HG03108 (cell line): ENCODE results near the gene RPS6KA2.

Source experiments
- ATAC-seq: cut with Tn5 transposase; IDR thresholded peaks from one replicate; pipeline ENCODE4 v1.9.1; 2021; ENCODE audit warnings: moderate library complexity; ENCODE audit not compliant: unreplicated experiment

The RPS6KA2 gene

DNA sequence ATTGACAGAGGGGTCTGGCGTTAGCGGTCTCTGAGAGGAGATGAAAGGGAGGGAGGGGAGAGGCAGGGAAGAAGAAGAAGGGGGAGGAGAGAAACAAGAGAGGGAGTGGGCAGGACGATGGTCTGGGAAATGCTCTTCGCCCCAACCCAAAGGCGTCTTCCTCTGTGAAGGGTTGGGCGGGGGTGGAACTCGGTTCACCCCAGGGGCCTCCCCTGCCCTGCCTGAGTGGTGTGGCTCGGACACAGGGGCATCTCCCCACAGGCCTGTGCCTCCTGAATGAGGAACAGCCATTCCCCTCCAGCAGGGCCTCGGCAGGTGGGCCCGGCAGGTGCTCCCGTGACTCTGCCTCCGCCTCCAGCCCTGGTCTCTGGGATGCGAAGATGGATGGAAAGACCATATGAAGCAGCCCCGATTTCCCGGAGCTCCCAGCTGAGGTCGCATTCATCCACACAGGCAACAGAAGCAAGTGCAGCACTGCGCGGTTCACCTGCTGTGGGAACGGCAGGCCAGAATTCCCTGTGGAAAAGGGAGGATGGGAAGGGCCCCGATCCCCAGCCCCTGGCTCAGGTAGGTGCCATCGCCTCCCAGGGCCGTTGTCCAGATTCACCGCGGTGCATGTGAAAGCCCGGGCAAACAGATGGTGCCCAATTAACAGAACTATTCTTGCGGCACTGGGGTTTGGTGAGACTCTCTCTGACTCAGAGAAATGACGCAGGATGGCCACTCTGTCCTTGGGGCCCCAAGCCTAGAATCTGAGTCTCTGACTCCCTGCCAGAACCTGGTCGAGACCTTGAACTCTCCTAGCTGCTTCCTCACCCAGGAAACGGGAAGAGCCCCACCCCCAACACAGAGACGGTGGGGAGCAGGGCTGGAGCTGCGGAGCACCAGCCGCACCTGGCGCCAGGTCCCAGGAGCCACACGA, 29.4 kb upstream of the RPS6KA2 start:
- no peak for ATAC-seq

- no peak for ATAC-seq
Measured at GRCh38 chr6:166655713-166656229, 28.7 kb upstream of the RPS6KA2 start.

DNA sequence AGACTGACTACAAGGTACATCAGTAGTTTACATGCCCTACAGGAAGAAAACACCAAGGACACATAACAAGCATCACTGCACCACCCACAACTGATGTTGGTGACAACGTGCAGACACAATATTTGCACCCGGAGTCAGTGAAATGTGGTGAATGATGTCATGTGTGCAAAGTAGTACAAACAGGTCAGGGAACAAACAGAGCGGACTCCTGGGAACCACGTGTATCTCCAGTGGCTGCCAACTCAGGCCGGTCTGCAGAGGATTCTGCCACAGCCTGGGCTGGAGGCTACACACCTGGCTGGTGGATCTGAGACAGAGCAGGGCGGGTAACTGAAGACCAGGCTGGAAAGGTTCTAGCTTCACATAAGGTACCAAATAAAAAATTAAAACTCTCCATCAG, 28.2 kb upstream of the RPS6KA2 start:
- no peak for ATAC-seq

- no peak for ATAC-seq
Measured at GRCh38 chr6:166654573-166654972, 27.5 kb upstream of the RPS6KA2 start.

DNA sequence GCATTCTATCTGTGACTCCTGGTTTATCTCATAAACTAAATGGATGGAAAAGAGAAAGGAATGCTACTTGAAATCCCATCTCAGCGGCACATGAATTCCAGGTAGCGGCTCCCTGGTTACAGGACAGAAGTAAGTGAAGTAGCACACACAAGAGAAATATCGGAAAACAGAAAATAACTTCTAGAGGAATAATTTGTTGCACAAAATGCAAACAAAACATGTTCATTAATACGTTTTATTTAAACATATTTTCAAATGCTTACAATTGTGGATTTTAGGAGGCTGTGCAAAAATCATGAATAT, 26.5 kb upstream of the RPS6KA2 start:
- no peak for ATAC-seq

- ATAC-seq: no peak
Measured at GRCh38 chr6:166650824-166651807, 24.1 kb upstream of the RPS6KA2 start.

- no peak for ATAC-seq
Measured at GRCh38 chr6:166650047-166650446, 23.0 kb upstream of the RPS6KA2 start.

- ATAC-seq: no peak
Measured at GRCh38 chr6:166648846-166649245, 21.8 kb upstream of the RPS6KA2 start.

DNA sequence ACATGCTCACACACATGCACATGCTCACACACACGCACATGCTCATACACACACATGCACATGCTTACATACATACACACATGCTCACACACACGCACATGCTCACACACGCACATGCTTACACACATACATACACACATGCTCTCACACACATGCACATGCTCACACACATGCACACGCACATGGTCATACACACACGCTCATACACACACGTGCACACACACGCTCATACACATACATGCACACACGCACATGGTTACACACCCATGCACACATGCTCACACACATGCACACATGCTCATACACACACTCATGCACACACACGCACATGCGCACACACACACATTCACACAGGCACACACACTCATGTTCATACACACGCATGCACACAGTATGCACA, 20.8 kb upstream of the RPS6KA2 start:
- no peak for ATAC-seq

- ATAC-seq: no peak
Measured at GRCh38 chr6:166646716-166647115, 19.7 kb upstream of the RPS6KA2 start.

DNA sequence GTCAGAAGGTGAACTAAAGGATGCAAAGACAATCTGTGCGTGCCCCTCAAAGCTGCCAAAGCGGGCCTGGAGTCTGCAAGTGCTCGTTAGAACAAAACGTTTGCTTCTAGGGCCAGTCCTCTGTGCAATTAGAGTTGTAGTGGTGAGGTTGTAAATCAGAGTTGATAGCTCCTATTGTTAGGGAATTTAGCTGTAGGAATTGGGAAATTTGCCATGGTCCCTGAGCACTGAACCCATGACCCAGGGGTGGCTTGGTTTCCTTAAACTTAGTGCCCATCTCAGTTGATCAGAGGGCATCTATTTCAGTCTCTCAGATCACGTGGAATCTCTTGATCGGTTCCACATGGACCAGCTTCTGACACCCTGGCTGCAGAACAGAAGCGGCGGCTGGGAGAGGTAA, 18.8 kb upstream of the RPS6KA2 start:
- ATAC-seq: no peak

DNA sequence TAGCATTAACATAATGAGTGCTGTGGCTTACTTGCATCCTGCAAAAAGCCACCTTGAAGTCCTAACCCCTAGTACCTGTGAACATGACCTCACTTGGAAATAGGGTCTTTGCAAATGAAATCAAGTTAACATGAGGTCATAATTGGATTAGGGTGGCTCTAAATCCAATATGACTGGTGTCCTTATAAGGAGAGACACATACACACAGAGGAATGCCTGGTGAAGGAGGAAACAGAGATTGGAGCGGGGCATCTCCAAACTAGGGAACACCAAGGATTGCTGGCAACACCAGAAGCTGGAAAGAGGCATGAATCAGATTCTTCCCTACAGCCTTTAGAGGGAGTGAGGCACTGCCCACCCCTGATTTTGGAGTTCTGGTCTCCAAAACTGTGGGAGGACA, 17.6 kb upstream of the RPS6KA2 start:
- no peak for ATAC-seq

DNA sequence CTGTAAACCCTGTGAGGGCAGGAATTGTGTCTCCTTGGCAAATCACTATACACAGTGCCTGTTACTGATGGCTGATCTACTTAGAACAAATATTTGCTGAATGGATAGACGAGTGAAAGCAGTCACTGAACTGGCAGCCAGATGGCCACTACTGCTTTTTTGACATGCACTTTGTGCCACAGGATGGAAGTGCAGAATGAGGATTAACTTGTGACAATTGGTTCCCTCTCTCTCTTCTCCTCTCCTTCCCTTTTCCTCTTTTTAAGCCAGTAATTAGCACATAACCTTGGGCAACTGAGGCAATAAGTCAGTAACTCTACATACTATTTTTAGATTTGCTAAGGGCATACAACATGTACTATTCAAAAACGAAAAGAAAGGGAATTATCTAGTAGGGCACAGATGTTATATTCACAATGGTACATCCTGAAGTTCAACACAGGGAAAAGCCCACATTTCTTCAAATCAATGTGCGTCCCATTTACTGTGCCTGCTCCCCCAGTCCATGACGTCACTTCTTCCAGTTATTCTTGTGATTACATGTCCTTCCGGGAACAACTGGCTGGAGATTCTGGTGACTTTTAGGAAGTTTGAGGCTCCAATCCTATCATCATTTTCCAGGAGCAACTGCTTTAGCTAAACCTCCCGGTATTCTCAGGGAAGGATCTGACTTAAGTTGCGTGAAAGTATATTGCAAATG, 17.0 kb upstream of the RPS6KA2 start:
- no peak for ATAC-seq

GRCh38 chr6:166642646-166643045, 15.6 kb upstream of the RPS6KA2 start:
- no peak for ATAC-seq

DNA sequence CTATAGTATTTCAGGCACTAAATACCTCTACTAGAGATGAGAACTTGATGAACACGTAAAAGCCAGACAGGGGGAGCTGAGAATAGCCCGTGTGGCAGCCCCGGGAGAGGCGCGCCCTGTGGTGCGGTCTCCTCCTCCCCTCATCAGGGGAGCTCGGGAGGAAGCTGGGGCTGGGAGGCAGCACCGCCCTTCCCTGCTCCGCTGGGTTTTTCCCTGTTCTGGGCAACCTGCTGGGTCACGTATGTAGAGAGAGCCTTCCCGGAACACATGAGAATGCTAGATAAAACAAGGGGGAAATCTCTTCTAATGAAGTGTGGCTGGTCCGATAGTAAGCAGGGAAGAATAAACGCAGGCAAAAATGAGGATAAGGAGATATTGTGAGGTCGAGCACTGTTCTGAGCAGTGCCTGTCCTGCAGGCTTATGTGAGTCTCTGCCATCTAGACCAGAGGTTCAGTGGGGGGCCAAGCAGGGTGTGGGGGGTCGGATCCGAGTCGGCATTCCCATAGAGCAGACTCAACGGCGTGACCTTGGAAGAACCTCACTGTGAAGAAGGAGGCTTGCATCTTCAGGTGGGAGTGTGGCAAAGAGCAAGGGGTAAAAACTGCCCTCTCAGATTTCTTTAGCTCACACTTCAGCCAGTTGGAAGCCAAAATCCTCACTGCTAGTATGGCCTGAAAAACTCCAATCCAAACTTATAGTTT, 13.4 kb upstream of the RPS6KA2 start:
- no peak for ATAC-seq

DNA sequence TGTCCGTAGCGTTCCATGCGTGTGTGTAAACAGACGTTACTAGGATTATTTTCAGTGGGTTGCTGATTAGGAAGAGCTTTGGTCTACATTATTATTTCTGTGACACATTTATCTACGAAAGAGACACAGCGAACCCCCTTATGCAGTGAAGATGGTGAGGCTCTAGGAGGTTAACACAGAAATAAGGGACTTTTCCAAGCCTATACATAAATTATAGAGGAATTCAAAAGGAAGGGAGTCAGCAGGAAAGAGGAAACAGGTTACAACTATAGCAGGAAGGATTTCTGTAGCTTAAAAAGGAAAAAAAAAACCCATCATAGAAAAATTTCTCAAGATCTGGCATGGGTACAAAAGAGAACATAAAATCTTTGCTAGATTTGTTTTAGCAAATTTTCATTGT, 12.9 kb upstream of the RPS6KA2 start:
- ATAC-seq: no peak

DNA sequence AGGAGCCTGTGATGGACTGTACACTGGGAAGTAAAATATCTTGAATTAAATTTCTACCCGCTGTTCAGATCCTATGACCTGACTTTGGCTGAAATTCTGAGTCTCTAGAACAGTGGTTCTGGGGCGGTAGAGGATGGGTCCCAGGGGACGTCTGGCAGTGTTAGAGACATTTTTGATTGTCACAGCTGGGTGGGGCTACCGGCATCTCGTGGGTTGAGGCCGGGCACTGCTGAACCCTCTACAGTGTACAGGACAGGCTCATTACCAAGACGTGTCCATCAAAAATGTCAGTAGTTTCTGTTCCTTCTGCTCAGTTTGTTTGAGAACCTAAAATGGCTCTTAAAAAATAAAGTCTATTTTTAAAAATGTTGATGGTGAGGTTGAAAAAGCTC, 11.5 kb upstream of the RPS6KA2 start:
- no peak for ATAC-seq

DNA sequence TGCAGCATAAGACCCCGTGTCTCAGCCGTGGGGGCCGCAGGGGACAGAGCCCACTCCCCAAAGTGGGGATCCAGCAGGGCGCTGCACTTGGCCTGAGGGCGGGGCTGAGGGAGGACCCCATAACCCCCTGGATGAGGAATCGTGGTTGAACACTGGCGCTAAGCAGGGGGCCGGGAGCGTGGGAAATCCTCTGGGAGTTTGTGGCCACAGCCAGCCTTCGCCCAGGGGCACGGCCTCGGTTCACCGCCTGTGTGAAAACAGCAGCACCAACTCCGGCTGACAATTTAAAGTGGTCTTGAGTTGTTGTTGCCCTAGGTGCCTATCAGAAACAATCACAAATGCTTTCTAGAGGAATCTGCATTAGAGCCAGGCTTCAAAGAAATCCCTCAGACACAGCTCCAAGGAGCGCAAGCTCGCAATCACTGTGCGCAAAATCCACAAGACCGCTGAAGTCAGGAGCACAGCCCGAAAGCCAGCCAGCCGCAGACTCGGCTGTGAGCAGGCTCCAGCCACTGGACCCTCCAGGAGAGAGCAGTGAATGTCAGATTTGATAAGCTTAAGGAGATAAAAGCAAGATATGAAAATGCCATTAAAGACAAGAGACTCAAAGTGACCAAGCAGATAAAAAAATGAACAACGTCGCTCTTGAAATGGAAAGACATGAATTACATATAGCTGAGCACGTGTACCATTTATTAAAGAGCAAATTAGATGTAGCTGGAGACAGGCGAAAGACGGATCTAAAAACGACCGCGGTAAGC, 10.9 kb upstream of the RPS6KA2 start:
- ATAC-seq: no peak

DNA sequence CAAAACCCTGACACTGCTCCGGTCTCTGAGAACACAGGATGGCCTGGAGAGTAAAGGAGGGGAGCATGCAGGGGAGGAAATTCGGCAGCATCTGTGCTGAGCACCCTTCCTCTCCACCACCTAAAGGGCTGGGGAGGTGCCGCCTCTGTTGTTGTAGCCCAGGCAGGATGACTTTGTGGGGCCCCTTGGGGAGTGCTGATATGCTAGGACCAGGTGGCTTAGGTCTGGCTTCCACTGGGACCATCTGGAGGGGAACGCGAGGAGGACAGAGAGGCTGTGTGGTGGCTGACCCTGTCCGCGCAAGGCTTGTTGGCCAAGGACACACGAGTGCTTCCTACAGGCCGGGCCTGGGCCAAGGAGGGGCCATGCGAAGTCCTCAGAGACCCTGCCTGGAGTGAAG, 9.9 kb upstream of the RPS6KA2 start:
- no peak for ATAC-seq
